GM13976 (cell line): ENCODE measurements around the gene FBXO11.

ENCODE experiments used
- DNase-seq: peaks from one replicate; pipeline ENCODE4 v3.0.0; 2012; ENCODE audit warnings: low spot score
- CTCF ChIP-seq: IDR thresholded peaks from 2 replicates; pipeline ENCODE4 v1.5.1; 2012; ENCODE audit warnings: borderline replicate concordance, mild to moderate bottlenecking; ENCODE audit not compliant: insufficient read depth; ENCODE audit errors: extremely low read depth, missing control alignments, control extremely low read depth
- in situ Hi-C: fragments of 300-500 bp; cut with MboI; formaldehyde crosslinking; loops from one replicate; pipeline ENCODE4 v1.12.0; 2022; ENCODE audit warnings: low sequenced_read_pairs, mixed read lengths, inconsistent platforms; ENCODE audit not compliant: unreplicated experiment

The FBXO11 gene

GRCh38 chr2:47906157-47907038 is at the start of gene FBXO11:
TSS of gene FBXO11 (minus strand) at chr2:47906498. CDS start at chr2:47905720, 778 bp downstream.
- TF ChIP-seq CTCF: peak; percentile 33
- peak; percentile 91 for DNase-seq
- in situ Hi-C loops: no loop called here

- DNase-seq: no peak
- in situ Hi-C loops: no loop called here
- TF ChIP-seq CTCF: no peak
Measured at GRCh38 chr2:47950340-47951301, 44.3 kb upstream of the FBXO11 start.

DNA sequence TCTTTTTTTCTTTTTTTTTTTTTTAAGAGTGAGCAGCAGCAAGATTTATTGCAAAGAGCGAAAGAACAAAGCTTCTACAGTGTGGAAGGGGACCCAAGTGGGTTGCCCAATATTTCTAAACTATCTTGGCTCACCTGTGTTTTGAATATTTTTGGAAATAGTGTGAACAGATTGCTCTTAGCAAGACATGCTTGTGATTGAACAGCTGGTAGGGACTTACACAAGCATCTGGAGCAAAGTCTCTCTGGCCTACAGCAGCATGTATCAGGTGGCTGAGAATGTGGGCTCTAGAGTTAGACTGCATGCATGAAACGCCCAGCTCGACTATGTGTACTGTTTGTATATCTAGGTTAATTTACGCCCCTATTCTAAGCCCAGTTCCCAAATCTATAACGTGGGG is 40.3 kb upstream of the FBXO11 start:
- in situ Hi-C loops: no loop called here
- no peak for DNase-seq
- no peak for TF ChIP-seq CTCF

- in situ Hi-C loops: no loop called here
- TF ChIP-seq CTCF: no peak
Measured at GRCh38 chr2:47945046-47945781, 38.9 kb upstream of the FBXO11 start.

DNA sequence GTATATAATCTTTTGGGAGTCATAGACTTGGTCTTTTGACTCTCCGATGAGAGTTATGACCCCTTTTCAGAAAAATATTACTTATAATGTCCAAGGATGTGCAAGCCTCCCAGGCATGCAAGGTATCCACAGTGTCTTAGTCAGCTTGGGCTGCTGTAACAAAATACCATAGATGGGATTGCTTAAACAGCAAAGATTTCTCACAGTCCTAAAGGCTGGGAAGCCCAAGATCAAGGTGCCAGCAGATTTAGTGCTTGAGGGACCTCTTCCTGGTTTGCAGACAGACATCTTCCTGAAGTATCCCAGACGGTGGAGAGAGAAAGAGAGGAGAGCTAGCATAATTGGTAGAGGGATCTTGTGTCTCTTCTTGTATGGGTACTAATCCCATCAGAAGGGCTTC is 35.6 kb upstream of the FBXO11 start:
- in situ Hi-C loops: no loop called here
- DNase-seq: no peak
- no peak for TF ChIP-seq CTCF

More at GRCh38 chr2:47945046-47945781, 38.9 kb upstream of the FBXO11 start:
- DNase-seq: no peak

- in situ Hi-C loops: no loop called here
- TF ChIP-seq CTCF: no peak
- no peak for DNase-seq
Measured at GRCh38 chr2:47937677-47938076, 31.4 kb upstream of the FBXO11 start.
